Gastroesophageal sphincter (tissue), 3 donors: ENCODE results near the gene PIAS1.

Experiments used
- CTCF ChIP-seq, 4 experiments: fragments of 200-600 bp in 2 of 4; fragments of 450-650 bp in 2 of 4; sonication (generic) in 1 of 4; IDR thresholded peaks; one replicate each; pipeline ENCODE4 v1.5.1; 2017 to 2019; ENCODE audit warnings: antibody characterized with exemption in 4 of 4, mild to moderate bottlenecking in 2 of 4, moderate library complexity in 2 of 4
- POLR2A ChIP-seq, 2 donors: fragments of 450-650 bp; IDR thresholded peaks; one replicate each; pipeline ENCODE4 v1.6.1; 2017; ENCODE audit warnings: antibody characterized with exemption in 2 of 2, mild to moderate bottlenecking in 2 of 2, moderate library complexity in 1 of 2
- POLR2AphosphoS5 ChIP-seq: sonication (generic); formaldehyde crosslinking; IDR thresholded peaks from one replicate; pipeline ENCODE4 v1.6.1; 2017; ENCODE audit warnings: antibody characterized with exemption

- TF ChIP-seq CTCF (IDR thresholded peaks at IDR 0.05): no peak
- no peak for TF ChIP-seq POLR2A (IDR thresholded peaks at IDR 0.05)
- no peak for TF ChIP-seq POLR2AphosphoS5
Measured at GRCh38 chr15:68062946-68063465, 8.9 kb downstream of the PIAS1 start.
